Body of pancreas (tissue), 4 donors: Measurements from ENCODE around the gene PLCH1.

Source experiments
- POLR2A ChIP-seq, 3 donors: fragments of 450-650 bp; IDR thresholded peaks; one replicate each; pipeline ENCODE4 v1.6.1; 2016; ENCODE audit warnings: antibody characterized with exemption in 3 of 3, mild to moderate bottlenecking in 2 of 3
- TF ChIP-seq, protein P1 (sequence below), 7 experiments: fragments of 450-650 bp in 4 of 7; fragments of 200-600 bp in 3 of 7; sonication (generic) in 3 of 7; IDR thresholded peaks; one replicate each; pipeline ENCODE4 v1.5.1; 2016 to 2019; ENCODE audit warnings: antibody characterized with exemption in 7 of 7

DNA sequence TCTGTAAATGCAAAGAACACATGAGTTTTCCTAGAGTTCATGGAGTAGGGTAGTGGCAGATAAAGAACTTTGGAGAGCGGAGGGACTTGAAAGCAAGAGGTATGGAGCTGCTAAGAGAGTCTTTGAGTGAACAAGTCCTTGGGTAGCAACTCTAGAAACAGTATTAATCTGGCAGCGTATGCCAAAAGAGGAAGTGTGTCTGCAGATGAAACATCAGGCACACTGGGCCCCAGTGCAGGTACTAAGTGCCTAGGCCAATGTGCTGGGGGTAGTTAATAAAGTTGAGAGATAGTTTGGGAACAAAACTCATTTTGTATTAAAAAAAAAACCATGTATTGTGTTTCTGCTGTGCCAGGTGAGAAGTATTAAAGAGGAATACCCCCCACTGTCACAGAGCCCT is 228.4 kb downstream of the PLCH1 start:
- TF ChIP-seq, protein P1, sequence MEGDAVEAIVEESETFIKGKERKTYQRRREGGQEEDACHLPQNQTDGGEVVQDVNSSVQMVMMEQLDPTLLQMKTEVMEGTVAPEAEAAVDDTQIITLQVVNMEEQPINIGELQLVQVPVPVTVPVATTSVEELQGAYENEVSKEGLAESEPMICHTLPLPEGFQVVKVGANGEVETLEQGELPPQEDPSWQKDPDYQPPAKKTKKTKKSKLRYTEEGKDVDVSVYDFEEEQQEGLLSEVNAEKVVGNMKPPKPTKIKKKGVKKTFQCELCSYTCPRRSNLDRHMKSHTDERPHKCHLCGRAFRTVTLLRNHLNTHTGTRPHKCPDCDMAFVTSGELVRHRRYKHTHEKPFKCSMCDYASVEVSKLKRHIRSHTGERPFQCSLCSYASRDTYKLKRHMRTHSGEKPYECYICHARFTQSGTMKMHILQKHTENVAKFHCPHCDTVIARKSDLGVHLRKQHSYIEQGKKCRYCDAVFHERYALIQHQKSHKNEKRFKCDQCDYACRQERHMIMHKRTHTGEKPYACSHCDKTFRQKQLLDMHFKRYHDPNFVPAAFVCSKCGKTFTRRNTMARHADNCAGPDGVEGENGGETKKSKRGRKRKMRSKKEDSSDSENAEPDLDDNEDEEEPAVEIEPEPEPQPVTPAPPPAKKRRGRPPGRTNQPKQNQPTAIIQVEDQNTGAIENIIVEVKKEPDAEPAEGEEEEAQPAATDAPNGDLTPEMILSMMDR (IDR thresholded peaks at IDR 0.05) = no peak
- TF ChIP-seq POLR2A (IDR thresholded peaks at IDR 0.05) = no peak
